Hematopoietic multipotent progenitor cell treated with erythropoietin and hydrocortisone succinate and interleukin-3 and kit ligand, for 8 days (in vitro differentiated cells): ENCODE results near the gene ELL2.
"Not testable (repeated sequence)": the region's sequence is repeated elsewhere in the genome, so short reads cannot be mapped to it uniquely, and the experiment has no call there.

ENCODE experiments used
- DNase-seq: peaks from one replicate; pipeline ENCODE4 v3.0.0-alpha.2; 2015

ELL2 gene

DNA sequence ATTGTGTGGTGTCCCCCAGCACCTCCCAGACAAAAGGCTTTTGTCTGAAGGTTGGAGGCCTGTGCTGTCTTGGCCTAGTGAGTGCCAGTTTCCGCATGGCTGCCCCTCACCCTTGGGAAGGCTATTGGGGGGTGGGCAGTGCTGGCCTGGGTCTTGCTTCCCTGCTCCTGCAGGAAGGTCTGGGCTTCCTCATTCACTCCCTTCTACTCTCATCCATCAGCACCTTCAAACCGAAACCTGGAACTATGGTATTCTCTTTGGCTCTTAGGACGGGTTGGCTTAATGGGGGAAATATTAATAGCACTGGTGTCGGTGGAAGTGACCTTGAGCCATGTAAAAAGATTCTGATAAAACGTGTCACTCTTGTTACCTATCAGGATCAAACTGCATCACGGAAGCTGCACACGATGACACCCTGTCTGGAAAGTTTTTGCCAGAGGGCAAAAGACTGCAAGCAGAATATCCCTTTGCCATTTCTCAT, 105.1 kb downstream of the ELL2 start:
- DNase-seq, result no peak

DNA sequence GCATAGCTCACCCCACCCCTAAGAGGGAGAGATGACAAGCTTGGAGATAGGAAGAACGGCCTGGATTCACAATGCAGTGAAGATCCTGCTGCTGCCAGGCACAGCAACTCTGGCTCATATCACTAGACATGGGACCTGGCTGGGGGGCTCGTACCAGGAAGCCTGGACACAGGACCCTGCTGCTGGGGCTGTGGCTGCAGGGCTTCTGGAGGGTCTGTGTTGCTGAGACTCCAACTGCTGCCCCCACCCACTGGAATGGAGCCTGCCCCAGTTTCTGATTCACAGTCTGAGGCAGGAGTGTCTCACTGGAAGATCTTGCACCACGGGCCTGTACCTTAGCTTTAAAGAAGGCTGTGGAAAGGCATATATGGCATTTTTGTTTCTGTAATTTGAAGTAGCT, 108.2 kb downstream of the ELL2 start:
- no peak for DNase-seq

DNA sequence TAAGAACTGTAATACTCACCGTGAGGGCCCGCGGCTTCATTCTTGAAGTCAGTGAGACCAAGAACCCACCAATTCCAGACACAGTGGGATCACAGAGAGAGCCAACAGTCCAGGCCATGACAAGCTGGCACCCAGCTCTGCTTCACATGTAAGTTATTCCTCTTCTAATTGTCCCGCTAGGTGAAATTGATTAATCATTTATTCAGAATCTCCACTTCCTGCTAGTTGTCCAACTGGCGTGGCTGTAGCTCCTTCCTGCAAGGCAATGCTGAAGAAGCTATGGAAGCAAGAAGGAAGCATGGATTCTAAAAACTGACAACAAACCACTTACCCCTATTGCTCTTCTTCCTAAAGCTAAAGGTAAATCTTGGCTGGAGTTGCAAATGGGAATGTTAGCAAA, 109.1 kb downstream of the ELL2 start:
- DNase-seq, result no peak

DNA sequence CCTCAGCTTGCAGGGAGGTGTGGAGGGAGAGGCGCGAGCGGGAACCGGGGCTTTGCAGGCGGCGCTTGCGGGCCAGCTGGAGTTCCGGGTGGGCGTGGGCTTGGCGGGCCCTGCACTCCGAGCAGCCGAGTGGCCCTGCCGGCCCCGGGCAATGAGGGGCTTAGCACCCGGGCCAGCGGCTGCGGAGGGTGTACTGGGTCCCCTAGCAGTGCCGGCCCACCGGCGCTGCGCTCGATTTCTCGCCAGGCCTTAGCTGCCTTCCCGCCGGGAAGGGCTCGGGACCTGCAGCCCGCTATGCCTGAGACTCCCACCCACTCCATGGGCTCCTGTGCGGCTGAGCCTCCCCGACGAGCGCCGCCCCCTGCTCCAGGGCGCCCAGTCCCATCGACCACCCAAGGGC, 110.5 kb downstream of the ELL2 start:
- DNase-seq, result not testable (repeated sequence)

DNA sequence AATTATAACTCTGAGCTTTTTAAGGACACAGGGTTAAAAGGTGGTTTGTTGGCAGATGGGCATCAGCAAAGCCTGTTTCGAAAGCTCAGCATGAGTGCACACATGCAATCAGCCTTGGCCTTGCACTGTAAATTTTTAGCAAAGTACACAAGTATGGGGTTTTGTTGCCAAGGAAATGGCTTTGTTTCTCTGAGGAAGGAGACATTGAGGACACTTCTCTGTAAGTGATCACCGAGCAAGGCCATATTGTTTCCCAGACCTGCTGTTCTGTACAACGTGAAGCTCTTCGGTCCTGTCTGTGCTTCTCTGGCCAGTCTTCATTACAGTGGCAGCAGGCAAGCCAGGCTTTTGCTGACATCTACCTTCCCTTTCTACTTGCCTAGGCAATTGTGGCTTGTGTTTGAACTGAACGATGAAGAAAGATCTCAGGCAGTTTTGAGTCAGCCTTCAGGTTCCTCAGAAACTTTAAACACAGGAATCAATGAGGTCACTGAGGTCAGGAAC, 111.2 kb downstream of the ELL2 start:
- no peak for DNase-seq

DNA sequence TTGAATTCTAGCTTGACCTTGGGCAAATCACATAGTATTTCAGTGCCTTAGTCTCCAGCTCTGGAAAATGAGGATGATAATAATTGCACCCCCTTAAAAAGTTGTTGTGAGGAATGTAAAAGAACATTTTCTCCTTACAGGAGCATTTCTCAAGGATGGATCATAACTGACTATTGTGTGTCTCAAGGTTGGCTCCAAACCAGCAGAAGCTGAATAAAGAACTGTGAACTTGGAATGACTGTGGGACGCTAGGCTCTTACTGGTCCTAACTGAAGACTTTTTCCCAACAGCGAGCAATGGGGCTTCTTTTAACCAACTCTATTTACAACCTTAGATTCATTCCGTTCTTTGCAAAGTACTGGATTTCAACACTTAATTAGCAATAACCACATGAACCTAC, 113.0 kb downstream of the ELL2 start:
- DNase-seq, result no peak

DNA sequence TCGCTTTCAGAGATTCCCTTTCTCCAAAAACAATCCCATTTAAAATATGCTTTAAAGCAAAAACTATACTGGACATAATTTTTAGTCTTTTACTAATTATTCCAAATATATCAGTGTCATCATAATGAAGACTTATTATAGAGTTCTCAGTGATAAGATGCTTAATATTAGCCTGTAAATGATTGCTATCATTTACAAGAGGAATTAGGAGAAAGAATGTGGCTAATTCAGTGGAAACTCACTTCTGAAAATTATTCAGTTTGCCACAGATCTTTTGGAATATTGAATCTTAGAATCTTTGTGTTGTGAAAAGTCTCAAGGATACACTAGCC, 114.4 kb downstream of the ELL2 start:
- DNase-seq, result no peak

DNA sequence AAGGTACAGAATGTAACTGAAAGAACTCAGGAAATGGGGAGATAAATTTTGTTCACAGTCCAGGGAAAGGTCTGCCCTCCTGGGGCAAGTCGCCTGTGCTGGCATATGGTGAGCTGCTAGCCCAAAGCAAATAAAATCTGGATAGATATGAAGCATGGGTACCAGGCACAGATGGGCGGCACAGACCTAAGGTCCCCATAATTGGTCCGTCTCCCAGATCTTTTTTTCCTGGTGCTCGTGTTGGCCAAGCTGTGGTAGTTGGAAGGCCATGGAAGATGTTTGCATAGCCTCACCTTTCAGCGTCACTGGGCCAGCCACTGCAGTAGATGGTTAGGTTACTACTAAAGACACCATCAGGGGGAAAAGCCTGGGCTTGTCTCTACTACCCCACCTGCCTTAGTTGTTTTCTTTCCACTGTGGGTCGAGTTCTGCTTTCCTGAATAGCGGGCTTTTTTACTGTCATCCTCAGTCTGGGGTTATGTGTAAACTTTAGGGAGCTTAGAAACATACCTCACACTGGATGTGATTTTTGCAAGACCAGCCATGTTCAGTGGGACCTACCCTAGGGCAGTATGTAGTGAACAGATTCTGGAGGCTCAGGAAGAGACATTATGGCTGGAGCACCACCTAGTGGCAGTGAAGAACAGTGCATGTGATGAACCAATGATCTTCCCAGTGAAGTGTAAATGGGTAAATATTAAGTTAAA, 114.9 kb downstream of the ELL2 start:
- DNase-seq, result peak; percentile 83

DNA sequence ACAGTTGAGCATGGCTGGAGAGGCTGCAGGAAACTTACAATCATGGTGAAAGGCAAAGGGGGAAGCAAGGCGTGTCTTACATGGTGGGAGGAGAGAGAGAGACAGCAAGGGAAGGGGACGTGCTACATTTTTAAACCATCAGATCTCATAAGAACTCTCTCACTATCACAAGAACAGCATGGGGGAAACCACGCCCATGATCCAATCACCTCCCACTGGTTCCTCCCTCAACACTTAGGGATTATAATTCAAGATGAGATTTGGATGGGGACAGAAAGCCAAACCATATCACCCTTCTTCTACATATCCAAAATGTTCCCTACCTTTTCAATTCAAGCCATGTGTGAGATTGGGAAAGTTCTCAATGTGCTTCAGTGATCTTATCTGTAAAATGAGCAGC, 116.3 kb downstream of the ELL2 start:
- peak; percentile 45 for DNase-seq

DNA sequence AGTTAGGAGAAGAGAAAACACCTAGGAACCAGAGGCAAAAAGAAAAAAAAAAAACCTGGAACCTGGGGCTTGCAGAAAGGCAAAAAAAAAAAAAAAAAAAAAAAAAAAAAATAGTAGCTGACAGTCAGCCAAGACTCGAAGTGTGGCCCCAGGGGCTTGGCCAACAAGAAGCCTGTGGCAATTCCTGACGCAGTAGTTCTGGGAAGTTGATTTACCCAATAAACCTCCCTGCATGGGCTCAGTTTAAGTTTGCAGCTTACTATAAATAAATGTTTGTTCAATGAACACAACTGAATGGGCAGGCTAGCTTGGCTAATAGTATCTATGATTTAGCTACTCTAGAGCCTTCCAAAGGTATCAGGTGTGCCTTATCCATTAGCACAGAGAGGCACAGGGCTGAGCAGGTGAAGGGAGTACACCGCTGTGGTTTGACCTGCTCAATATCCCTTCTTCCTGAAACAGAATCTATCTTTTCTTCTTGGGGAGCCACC, 117.9 kb downstream of the ELL2 start:
- DNase-seq, result no peak

DNA sequence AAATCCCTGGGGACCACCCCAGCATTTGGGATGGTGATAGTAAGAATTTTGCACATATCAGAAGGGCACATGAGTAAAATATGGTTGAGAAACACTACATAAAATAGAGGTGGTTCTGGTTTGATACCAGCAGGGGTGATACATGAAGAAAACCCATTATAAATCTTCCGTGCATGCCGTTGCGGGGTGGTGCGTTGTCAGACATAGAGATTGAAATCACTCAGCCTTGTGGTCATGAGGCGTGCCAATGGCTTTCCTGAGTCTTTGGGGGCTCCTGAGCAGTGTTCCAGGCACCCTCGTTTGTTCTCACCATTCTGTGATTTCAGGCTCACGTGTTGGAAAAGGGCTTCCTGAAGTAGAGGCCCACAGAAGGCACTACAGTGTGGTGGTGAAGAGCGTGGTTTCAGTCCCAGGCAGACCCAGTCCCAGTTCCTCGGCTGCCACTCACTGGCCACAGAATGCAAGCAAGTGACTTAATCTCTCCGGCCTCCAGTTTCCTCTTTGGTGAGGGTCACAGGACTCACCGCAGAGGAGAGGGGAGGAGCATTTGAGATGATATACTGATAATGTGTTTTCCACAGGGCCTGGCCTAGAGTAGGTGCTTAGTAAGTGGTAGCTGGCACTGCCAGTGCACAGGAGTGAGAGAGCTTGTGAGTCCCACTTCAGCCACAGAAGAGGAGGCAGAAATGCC, 118.7 kb downstream of the ELL2 start:
- peak; percentile 95 for DNase-seq

DNA sequence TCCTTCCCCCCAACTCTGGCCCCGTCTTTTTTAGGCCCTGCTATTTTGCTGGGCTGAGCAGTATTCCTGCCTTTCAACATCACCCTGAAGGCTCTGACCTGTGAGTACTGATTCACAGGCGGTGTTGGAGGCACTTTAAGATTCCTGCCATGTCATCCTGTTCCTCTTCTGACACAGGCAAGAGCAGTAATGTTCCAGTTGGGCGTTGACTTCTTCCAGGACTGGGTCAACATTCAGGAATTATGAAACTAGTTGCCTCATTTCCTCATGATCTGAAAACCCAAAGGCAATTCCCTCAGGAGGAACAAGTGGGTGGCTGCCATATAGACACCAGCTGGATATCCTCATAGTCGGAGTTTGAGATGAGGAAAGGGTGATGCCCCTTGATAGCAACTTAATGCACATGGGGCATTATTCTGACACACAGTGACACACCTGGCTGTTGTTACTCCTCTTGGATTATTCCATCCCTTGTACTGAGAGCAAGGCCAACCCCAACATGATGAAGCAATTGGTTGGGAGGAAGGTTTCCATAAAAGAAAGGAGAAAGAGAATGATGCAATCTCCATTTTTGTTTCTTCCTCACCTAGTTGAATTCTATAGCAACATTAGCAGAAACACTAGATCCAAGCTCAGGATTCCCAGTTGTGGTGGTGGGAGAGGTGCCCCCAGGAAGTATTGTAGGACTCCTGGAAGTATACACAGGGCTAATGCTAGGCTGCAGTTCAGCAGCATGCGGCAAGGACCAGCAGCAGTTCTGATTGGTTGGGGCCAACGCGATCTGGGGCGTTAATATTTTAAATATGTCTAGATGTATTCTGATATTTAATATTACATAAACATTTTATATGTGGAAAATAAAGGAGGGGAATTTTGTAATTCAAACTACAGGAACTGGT, 119.5 kb downstream of the ELL2 start:
- DNase-seq, result no peak

DNA sequence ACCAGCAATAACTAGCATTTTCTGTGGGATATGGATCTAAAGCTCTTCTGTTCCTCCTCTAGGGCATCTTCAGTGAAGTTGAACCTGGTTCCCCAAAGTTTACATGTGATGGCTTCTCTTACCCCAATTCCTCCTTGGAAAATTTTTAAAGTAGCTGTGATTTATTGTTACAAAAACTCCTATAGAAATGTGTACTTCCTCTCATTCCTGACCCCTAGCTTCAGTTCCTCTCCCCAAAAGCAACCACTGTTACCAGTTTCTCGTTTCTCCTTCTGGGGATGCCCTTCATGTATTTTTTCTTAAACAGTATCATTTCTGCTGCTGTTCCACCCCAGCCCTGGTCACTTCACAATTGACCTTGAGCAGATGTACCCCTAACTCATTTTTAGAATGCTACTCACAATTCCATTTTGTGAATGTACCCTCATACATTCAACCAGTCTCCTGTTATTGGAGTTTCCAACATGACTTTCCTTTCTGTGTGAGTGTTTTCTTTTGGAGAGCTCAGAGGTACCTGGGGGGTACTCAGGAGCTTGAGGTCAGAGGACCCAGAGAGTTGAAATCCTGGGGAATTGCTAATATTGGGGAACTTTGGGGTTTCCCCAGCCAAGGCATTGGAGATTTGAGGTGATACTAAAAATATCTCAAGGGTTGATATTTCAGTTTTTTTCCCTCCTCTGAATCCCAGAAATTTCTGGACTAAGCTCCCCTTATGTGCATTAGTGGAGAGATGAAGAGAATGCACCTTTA, 120.5 kb downstream of the ELL2 start:
- DNase-seq, result no peak

DNA sequence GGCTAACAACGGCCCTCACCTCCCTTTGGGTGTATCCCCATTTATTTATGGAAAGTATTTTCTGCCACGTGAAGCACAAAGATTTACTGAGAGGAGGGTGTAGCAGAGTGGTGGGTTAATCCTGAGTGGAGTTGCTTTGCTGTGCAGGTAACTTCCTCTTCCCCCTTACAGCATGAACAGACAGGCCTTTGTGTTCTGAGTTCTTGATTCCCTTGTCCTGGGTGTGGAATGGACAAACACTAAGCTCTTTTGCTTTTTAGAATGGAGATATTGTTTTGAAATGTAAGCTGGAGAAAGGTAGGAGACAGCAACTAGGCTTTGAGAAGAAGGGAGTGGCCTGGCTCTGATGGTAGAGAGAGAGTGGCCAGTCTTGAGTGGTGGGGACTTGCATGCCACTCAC, 122.0 kb downstream of the ELL2 start:
- no peak for DNase-seq

DNA sequence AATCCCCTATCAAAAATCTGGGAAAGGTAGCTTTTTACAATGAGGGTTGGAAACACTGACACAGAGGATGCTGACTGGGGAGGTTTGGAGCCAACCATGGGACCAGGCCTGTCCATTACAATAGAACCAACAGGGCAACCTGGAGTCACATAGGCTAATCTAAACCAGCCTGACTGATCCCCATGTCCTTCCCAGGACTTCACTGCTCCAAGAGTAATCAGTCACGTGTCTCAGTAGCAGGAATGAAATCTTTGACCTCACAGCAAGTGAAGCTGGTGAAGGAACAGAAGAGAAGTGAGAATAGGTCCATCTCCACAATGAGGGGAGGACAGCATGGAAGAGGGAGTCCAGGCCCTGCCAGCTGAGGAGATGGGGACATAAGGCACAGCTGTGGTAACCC, 123.1 kb downstream of the ELL2 start:
- no peak for DNase-seq

DNA sequence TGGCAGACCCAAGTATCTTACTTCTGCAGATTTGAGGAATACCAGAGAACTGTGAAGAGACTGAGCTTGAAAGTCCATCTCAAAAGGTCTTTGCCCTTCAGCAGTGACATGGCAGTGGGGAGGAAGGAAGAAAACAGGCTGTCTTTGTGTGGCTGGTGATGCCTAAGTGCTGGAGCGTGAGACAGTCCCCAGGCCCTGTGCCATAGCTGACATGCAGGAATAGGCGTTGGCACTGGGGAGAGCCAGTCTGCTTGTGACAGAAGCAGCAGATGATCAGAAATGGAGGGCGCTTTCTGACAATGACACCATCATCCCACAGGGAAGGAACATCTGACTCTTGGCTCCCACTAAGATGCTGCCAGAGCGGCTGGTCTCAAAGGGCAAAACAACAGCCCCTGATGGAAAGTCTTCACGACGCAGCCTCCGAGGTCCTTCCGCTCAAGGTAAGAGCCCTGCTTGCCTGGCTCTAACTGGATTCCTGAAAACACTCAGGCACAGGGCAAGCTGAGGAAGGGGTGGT, 123.6 kb downstream of the ELL2 start:
- no peak for DNase-seq

DNA sequence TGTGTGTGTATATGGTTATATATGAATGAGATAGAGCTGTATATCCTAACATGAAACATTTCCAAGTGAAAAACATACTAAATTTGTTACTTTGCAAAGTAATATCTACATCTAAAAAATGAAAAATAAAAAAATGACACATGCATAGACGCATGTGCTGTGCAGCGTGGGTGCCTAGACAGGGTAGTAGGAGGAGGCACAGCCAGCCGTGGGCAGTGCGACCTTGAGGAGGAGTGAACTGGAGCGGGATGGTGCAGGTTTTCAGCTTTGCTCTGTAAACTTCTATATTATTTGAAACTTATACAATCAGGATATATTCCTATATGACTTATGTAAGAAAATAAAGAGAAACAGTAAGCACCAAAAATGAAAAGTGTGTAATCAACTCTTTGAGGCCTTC, 124.2 kb downstream of the ELL2 start:
- DNase-seq, result no peak

DNA sequence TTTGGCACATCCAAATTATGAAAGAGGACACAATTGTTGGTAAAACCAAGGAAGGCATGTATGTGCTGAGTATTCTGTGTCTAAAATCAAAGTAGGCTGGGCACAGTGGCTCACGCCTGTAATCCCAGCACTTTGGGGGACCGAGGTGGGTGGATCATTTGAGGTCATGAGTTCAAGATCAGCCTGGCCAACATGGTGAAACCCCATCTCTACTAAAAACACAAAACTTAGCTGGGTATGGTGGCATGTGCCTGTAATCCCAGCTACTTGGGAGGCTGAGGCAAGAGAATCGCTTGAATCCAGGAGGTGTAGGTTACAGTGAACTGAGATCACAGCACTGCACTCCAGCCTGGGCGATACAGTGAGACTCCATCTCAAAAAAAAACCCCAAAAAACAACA, 124.7 kb downstream of the ELL2 start:
- not testable (repeated sequence) for DNase-seq

DNA sequence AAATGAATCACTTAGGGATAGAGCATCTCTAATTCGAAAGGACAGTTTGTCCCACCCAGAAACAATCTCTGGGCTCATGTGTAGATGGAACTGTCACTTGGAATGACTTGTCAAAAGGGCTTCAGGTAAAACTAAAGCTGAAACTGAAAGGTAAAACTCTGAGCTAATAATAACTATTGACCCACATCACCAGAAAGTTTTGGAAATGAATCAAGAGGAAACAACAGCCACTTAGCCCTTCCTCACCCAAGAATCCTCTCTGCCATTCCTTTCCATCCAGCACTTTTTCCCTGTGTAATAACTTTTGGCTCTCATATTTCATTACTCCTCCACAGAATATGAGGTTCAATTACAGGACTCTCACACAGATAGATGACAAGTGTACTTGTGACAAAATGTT, 125.1 kb downstream of the ELL2 start:
- DNase-seq, result no peak

DNA sequence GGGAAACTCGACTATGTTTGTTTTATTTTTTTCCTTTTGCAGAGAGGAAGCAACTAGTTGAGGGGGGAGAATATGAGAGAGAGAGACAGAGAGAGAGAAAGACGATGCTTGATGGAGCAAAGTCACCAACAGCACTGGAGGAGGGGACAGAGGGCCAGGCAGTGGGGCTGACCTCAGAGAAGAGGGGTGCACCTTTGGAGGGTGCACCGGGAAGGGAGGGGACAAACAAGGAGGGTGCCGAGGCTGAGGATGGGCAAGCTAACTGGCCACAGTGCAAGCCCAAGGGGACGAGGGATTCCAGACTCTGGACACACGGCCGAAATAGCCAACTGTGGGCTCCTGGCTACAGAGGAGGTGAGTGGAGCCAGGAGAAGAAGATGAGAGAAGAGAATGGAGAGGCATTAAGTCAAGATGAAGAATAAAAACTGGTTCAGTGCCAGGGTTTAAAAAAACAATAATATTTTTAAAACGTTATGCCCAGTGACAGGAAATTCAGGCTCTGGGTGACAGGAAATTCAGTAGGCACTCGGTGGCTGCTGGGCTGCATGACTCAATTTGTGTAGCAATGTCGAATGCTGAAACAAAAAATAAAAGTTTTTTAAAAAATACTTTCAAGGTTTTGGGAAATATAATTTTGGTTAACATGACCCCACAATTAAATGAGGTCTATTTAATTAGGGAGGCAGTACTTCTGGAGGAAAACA, 125.8 kb downstream of the ELL2 start:
- peak; percentile 29 for DNase-seq
